Neuronal stem cell (in vitro differentiated cells): Measurements from ENCODE around the gene TRPM5.
A peak's percentile ranks its signal among the peaks of the same experiment; 100 is the strongest.

Experiments used
- DNase-seq: peaks from one replicate; pipeline ENCODE4 v3.0.0-alpha.2; 2013; ENCODE audit warnings: low spot score
- H2AFZ ChIP-seq: one replicate; pipeline ENCODE4 v1.6.1; 2013; ENCODE audit warnings: mild to moderate bottlenecking, low read length, inconsistent platforms
- H2AK5ac ChIP-seq: 2 replicates; pipeline ENCODE4 v1.6.1; 2013; ENCODE audit warnings: low read depth, mild to moderate bottlenecking, inconsistent platforms, low read length, moderate library complexity, mixed read lengths
- H2BK120ac ChIP-seq: 2 replicates; pipeline ENCODE4 v1.6.1; 2013; ENCODE audit warnings: low read depth, mild to moderate bottlenecking, inconsistent platforms, low read length, moderate library complexity, mixed read lengths
- H2BK12ac ChIP-seq: one replicate; pipeline ENCODE4 v1.6.1; 2013; ENCODE audit warnings: low read length, inconsistent platforms
- H2BK15ac ChIP-seq: 2 replicates; pipeline ENCODE4 v1.6.1; 2013; ENCODE audit warnings: mild to moderate bottlenecking, low read length, inconsistent platforms, mixed read lengths
- H2BK5ac ChIP-seq: one replicate; pipeline ENCODE4 v1.6.1; 2013; ENCODE audit warnings: inconsistent platforms, mild to moderate bottlenecking, low read length, moderate library complexity
- H3K14ac ChIP-seq: one replicate; pipeline ENCODE4 v1.6.1; 2013; ENCODE audit warnings: low read length, inconsistent platforms
- H3K18ac ChIP-seq: 2 replicates; pipeline ENCODE4 v1.6.1; 2013; ENCODE audit warnings: low read length, inconsistent platforms
- H3K23ac ChIP-seq: 2 replicates; pipeline ENCODE4 v1.6.1; 2013; ENCODE audit warnings: low read depth, mild to moderate bottlenecking, mixed read lengths, low read length, inconsistent platforms; ENCODE audit not compliant: poor library complexity
- H3K27ac ChIP-seq: replicated peaks from 3 replicates; pipeline ENCODE4 v1.5.1; 2013; ENCODE audit warnings: low read length, inconsistent platforms
- H3K27me3 ChIP-seq, 3 experiments: 2 replicates each; pipeline ENCODE4 v1.6.1; 2013; ENCODE audit warnings: low read length in 3 of 3, mild to moderate bottlenecking in 2 of 3, inconsistent platforms in 1 of 3, low read depth in 1 of 3, mixed read lengths in 1 of 3, moderate library complexity in 1 of 3; ENCODE audit not compliant: control insufficient read depth in 3 of 3, insufficient read depth in 3 of 3
- H3K36me3 ChIP-seq, 2 donors: replicated peaks in 1 of 2; 2 replicates each; pipeline ENCODE4 v1.6.1; 2013; ENCODE audit warnings: low read length in 2 of 2; ENCODE audit not compliant: control insufficient read depth in 2 of 2, insufficient read depth in 2 of 2
- H3K4ac ChIP-seq: 2 replicates; pipeline ENCODE4 v1.6.1; 2013; ENCODE audit warnings: inconsistent platforms, mild to moderate bottlenecking, low read length, moderate library complexity
- H3K4me1 ChIP-seq, 2 donors: 1 replicate in 1 of 2; 2 replicates in 1 of 2; pipeline ENCODE4 v1.6.1; 2013; ENCODE audit warnings: low read length in 2 of 2, low read depth in 1 of 2; ENCODE audit not compliant: control insufficient read depth in 2 of 2, insufficient read depth in 1 of 2
- H3K4me2 ChIP-seq: one replicate; pipeline ENCODE4 v1.6.1; 2013; ENCODE audit warnings: mild to moderate bottlenecking, low read length, inconsistent platforms; ENCODE audit not compliant: insufficient read depth, poor library complexity, severe bottlenecking
- H3K4me3 ChIP-seq, 2 donors: 2 replicates each; pipeline ENCODE4 v1.5.1; 2013; ENCODE audit warnings: low read length in 2 of 2, mild to moderate bottlenecking in 2 of 2, inconsistent platforms in 1 of 2, moderate library complexity in 1 of 2
- H3K79me1 ChIP-seq: one replicate; pipeline ENCODE4 v1.6.1; 2013; ENCODE audit warnings: low read depth, mild to moderate bottlenecking, inconsistent platforms, low read length, moderate library complexity
- H3K9ac ChIP-seq: one replicate; pipeline ENCODE4 v1.6.1; 2013; ENCODE audit warnings: mild to moderate bottlenecking, low read depth, low read length, inconsistent platforms; ENCODE audit not compliant: poor library complexity
- H3K9me3 ChIP-seq, 2 donors: replicated peaks in 1 of 2; 2 replicates each; pipeline versions ENCODE3 to v1.6.1; 2013; ENCODE audit warnings: low read length in 2 of 2, mild to moderate bottlenecking in 2 of 2, inconsistent platforms in 1 of 2, low read depth in 1 of 2, mixed read lengths in 1 of 2, moderate library complexity in 1 of 2; ENCODE audit not compliant: control insufficient read depth in 2 of 2, insufficient read depth in 1 of 2
- H4K8ac ChIP-seq: one replicate; pipeline ENCODE4 v1.6.1; 2013; ENCODE audit warnings: low read depth, mild to moderate bottlenecking, inconsistent platforms, low read length, moderate library complexity
- H4K91ac ChIP-seq: one replicate; pipeline ENCODE4 v1.6.1; 2013; ENCODE audit warnings: low read length, low read depth, mild to moderate bottlenecking, inconsistent platforms; ENCODE audit not compliant: poor library complexity
- WGBS, 2 donors: extraction: QIAGEN DNeasy Blood & Tissue Kit; methylation state at CpG; one replicate each; pipeline ENCODE4 v1.1.7; 2013; ENCODE audit warnings: missing lambda C conversion rate in 2 of 2, mixed read lengths in 1 of 2; ENCODE audit not compliant: insufficient read length in 2 of 2, insufficient replicate concordance in 1 of 2; ENCODE audit errors: extremely low coverage in 2 of 2; 5-methylcytosine and 5-hydroxymethylcytosine counted together

The TRPM5 gene

GRCh38 chr11:2439820-2440219 lies 4.5 kb downstream of the TRPM5 start:
- H2AFZ ChIP-seq, result no peak overlapping the region
- no peak for DNase-seq
- no peak overlapping the region for H2BK5ac ChIP-seq
- H3K14ac ChIP-seq, result no peak overlapping the region
- H3K9me3 ChIP-seq, result peaks cover 3 to 10% of the 10 kb centered on the region in 2 donors
- peaks cover 5 to 36% (median 20%) of the 10 kb centered on the region in 3 experiments for H3K27me3 ChIP-seq
- no peak overlapping the region for H3K23ac ChIP-seq
- no peak overlapping the region for H3K18ac ChIP-seq
- no peak overlapping the region for H2BK15ac ChIP-seq
- no peak overlapping the region for H3K4me3 ChIP-seq
- H3K9ac ChIP-seq, result no peak overlapping the region
- H2BK12ac ChIP-seq, result no peak overlapping the region
- no peaks in the 10 kb centered on the region for H3K4me1 ChIP-seq
- no peak overlapping the region for H3K4ac ChIP-seq
- H4K91ac ChIP-seq, result no peak overlapping the region
- no CpG with 5 or more reads among the region's 3 CpGs for WGBS, 2 donors
- no peak overlapping the region for H4K8ac ChIP-seq
- no peaks in the 10 kb centered on the region for H3K36me3 ChIP-seq
- no peak overlapping the region for H3K4me2 ChIP-seq
- no peak overlapping the region for H2BK120ac ChIP-seq
- H3K79me1 ChIP-seq, result no peaks in the 10 kb centered on the region
- no peak overlapping the region for H2AK5ac ChIP-seq
- no peak overlapping the region for H3K27ac ChIP-seq

- H2BK5ac ChIP-seq, result no peak overlapping the region
- H3K9ac ChIP-seq, result no peak overlapping the region
- no peak for DNase-seq
- no peak overlapping the region for H3K14ac ChIP-seq
- H3K4me3 ChIP-seq, result no peak overlapping the region
- H3K27me3 ChIP-seq, result peaks cover 0 to 18% (median 13%) of the 10 kb centered on the region in 3 experiments
- no peak overlapping the region for H2BK15ac ChIP-seq
- no peak overlapping the region for H3K23ac ChIP-seq
- no peaks in the 10 kb centered on the region for H3K79me1 ChIP-seq
- H3K27ac ChIP-seq, result no peak overlapping the region
- H2AK5ac ChIP-seq, result peak overlapping the region; percentile 6
- H3K4me1 ChIP-seq, result peaks cover 0 to 2% of the 10 kb centered on the region in 2 donors
- H4K91ac ChIP-seq, result no peak overlapping the region
- H3K9me3 ChIP-seq, result peaks cover under 1 to 10% of the 10 kb centered on the region in 2 donors
- H4K8ac ChIP-seq, result no peak overlapping the region
- no peak overlapping the region for H3K4ac ChIP-seq
- no peak overlapping the region for H3K18ac ChIP-seq
- no peak overlapping the region for H3K4me2 ChIP-seq
- H2BK12ac ChIP-seq, result no peak overlapping the region
- H2BK120ac ChIP-seq, result no peak overlapping the region
- H3K36me3 ChIP-seq, result peaks cover 0 to 2% of the 10 kb centered on the region in 2 donors
- no CpG with 5 or more reads among the region's 4 CpGs for whole genome bisulfite sequencing, 2 donors
- H2AFZ ChIP-seq, result no peak overlapping the region
Measured at GRCh38 chr11:2437516-2437915, 6.8 kb downstream of the TRPM5 start.

- H3K27me3 ChIP-seq, result peaks cover 0 to 12% (median 10%) of the 10 kb centered on the region in 3 experiments
- no peak overlapping the region for H3K27ac ChIP-seq
- H2BK120ac ChIP-seq, result no peak overlapping the region
- H3K14ac ChIP-seq, result no peak overlapping the region
- H2AK5ac ChIP-seq, result peak overlapping the region; percentile 6
- H3K79me1 ChIP-seq, result no peaks in the 10 kb centered on the region
- H3K18ac ChIP-seq, result peak overlapping the region; percentile 56
- H3K4me2 ChIP-seq, result no peak overlapping the region
- no peak overlapping the region for H3K4ac ChIP-seq
- no peak overlapping the region for H3K4me3 ChIP-seq
- peaks cover 0 to 2% of the 10 kb centered on the region in 2 donors for H3K36me3 ChIP-seq
- H3K23ac ChIP-seq, result peak overlapping the region; percentile 94
- H2BK15ac ChIP-seq, result peak overlapping the region; percentile 37
- H2BK5ac ChIP-seq, result no peak overlapping the region
- no peak overlapping the region for H4K91ac ChIP-seq
- no peak for DNase-seq
- no peak overlapping the region for H2AFZ ChIP-seq
- H2BK12ac ChIP-seq, result peak overlapping the region; percentile 52
- H3K9ac ChIP-seq, result peak overlapping the region; percentile 68
- H3K9me3 ChIP-seq, result peaks cover 0 to 10% of the 10 kb centered on the region in 2 donors
- H3K4me1 ChIP-seq, result peaks cover 0 to 2% of the 10 kb centered on the region in 2 donors
- WGBS, 2 donors, result no CpG with 5 or more reads among the region's 13 CpGs
- peak overlapping the region; percentile 17 for H4K8ac ChIP-seq
Measured at GRCh38 chr11:2436521-2437031, 7.7 kb downstream of the TRPM5 start.

GRCh38 chr11:2436013-2436520 lies 8.2 kb downstream of the TRPM5 start:
- Histone ChIP-seq H3K4me3 (no peak overlapping the region), H3K79me1 (no peaks in the 10 kb centered on the region), H3K27ac (no peak overlapping the region), H3K4ac (peak overlapping the region; percentile 86), H4K8ac (no peak overlapping the region), H3K4me2 (no peak overlapping the region), H3K9ac (peak overlapping the region; percentile 68), H2BK120ac (no peak overlapping the region), H2AK5ac (peak overlapping the region; percentile 32), H2BK5ac (no peak overlapping the region), H3K9me3 (peaks cover 0 to 10% of the 10 kb centered on the region in 2 donors), H3K18ac (peak overlapping the region; percentile 62), H2BK15ac (peak overlapping the region; percentile 63), H2BK12ac (peak overlapping the region; percentile 52), H3K14ac (no peak overlapping the region), H3K4me1 (peaks cover 0 to 2% of the 10 kb centered on the region in 2 donors), H3K23ac (peak overlapping the region; percentile 94), H3K27me3 (peaks cover 0 to 12% (median 8%) of the 10 kb centered on the region in 3 experiments), H2AFZ (no peak overlapping the region), H4K91ac (no peak overlapping the region), H3K36me3 (peaks cover 0 to 2% of the 10 kb centered on the region in 2 donors)
- DNase-seq, result no peak
- no CpG with 5 or more reads among the region's 10 CpGs for WGBS, 2 donors
